Inflammatory macrophage (primary cell): ENCODE results near the gene RAB30.
A peak's percentile ranks its signal among the peaks of the same experiment; 100 is the strongest.
"Not testable (repeated sequence)": the region's sequence is repeated elsewhere in the genome, so short reads cannot be mapped to it uniquely, and the experiment has no call there.

Experiments used
- DNase-seq, 2 donors: peaks; one replicate each; pipeline ENCODE4 v3.0.0-alpha.2; 2020 to 2022

Gene RAB30

DNA sequence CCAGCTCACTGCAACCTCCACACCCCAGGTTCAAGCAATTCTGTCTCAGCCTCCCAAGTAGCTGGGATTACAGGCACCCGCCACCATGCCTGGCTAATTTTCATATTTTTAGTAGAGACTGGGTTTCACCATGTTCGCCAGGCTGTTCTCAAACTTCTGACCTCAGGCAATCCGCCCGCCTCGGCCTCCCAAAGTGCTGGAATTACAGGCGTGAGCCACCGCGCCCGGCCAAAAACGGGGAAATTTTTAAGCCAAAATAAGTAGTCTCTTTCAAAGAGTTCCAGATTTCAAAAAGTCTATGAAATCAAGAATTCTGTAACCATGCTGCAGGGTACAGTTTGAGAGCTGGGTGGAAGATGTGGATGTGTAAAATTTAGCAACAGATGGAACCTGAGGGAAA is 62.6 kb downstream of the RAB30 start:
- not testable (repeated sequence) for DNase-seq

- no peak for DNase-seq
Observed at GRCh38 chr11:83008581-83008923, 63.1 kb downstream of the RAB30 start.

DNA sequence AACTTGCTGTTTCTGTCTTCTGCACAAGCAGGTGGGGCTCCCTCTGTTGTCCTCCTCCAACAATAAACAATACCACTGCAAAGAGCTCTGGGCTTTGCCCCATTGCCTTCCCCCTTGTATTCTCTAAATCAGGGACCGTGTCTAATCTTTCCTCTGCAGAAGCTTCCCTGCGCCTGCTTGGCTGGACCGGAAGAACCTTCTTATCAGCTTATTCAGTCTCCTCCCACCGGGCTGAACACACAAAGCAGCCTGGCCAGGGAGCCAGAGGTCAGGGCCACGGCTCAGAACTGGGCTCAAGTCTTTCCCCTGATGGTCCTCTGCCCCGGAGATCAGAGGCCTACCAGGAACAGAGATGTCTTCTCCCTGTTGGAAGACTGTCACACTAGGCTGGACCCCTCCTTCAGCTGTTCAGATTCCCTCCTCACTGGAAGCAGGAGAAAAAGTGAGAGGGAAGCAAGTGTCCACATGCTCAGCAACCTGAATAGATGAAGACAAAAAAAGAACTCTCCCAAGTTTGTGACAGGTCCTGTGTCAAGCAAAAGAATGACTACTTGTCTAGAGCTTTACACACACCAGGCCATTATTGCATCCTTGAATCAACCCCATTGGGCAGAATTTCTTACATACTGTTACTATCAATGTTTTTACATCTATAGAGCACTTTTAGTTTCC is 63.7 kb downstream of the RAB30 start:
- DNase-seq = no peak

GRCh38 chr11:83007477-83007876 is 64.2 kb downstream of the RAB30 start:
- DNase-seq = no peak

DNA sequence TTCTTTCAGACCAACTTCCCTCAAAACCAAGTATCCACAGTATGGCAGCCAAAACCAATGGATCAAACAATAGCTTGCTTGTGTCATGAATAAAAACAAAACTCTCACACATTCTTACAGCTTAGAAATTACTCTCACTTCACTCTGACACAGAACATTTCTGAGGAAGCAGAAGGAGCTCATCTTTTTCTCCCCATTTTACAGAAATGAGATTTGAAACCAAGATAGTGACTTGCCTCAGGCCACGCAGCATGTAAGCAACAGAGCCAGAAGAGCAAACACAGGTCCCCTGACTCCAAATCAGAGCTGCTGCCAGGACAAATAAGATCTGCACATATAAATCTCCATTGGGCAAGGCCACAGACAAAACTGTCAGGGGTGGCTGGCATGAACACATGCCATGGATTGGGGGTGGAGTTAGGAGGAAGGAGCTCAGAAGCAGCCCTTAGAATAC is 64.8 kb downstream of the RAB30 start:
- DNase-seq = no peak

DNA sequence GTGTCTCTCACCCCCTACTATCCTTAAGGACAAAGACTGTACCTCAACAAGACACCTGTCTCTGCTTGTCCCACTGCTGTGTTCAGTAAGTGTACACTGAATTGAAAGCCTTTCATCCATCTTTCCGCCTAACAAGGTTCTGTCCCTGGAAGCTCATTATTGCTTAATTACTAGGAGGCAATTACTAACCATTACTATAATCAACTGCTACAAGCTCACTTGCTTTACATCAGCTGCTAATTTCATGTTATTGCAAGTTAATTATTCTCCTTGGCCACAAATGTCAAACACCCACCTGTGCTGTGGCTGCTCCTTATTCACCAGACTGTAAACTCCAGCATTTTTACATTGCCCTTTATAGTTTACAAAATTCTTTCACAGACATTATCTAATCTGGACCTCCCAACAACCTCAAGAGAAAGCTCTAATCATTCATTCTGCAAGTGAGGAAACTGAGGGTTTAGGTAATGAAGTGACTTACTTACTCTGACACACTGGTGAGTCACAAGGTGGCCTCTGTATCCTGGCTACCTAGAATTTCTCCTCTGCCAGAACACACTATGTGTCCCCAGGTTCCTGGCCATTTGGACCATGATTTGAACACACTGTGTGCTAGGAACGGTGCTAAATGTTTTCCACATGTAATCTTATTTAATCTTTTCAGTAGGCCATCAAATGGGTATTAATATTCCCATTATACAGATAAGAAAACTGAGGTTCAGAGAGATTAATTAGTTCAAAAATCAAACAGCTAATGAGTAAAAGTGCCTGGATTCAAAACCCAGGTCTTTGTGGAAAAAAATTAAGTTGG is 66.7 kb downstream of the RAB30 start:
- no peak for DNase-seq

DNA sequence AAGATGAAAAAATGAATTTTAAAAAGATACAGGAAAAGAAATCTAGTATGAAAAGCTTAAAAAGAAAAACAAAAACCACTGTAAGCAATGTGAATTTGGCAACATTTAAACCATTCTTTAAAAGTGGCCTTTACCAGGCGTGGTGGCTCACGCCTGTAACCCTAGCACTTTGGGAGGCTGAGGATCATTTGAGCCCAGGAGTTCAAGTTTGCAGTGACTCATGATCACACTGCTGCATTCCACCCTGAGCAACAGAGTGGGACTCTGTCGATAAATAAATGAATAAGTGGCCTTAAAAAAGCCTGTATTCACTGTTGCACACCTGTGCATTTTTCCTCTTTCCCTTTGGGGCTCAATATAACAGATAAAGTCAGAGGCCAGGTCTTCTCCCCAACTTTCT is 69.2 kb downstream of the RAB30 start:
- DNase-seq = no peak

- DNase-seq = peak in 1 of 2 donors; percentile 0
Observed at GRCh38 chr11:83002053-83002452, 69.6 kb downstream of the RAB30 start.

DNA sequence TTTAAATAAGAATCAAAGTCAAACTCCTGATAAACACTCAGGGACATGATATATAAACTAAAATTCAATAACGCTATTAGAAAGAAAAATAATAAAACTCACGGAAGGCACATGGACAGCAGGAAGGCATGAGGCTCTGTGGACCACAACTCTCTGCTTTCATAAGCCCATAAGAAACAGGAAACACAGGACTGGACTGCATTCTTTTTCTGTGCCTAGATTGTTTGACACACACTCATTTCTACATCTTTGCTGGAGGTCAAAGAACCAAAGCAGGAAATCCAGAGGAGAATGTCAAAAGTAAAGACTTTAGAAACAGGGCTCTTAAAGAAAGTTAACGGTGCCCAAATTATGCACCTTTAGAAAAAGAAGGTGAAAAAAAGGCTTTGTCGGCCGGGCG is 71.3 kb downstream of the RAB30 start:
- no peak for DNase-seq

DNA sequence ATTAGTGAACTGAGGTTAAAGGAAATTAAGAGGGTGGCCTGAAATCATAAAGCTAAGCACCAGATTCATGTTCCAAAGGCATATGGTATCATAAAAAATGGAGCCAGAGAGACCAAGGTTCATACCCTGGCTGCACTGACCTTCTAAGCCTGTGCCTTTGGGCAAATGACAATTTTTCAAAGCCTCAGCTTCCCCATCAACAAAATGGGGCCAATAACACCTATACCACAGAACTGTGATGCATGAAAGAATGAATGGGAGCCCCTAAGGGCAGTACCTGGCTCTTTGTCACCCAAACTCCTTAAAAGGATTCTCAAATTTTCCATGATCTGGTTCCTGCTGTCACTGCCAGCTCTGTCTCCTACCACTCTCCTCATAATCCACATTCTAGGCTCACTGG is 72.5 kb downstream of the RAB30 start:
- DNase-seq = no peak

- DNase-seq = no peak
Observed at GRCh38 chr11:82998697-82999096, 73.0 kb downstream of the RAB30 start.

GRCh38 chr11:82996966-82997606 is 74.6 kb downstream of the RAB30 start:
- no peak for DNase-seq

GRCh38 chr11:82995754-82996398 is 75.8 kb downstream of the RAB30 start:
- no peak for DNase-seq

DNA sequence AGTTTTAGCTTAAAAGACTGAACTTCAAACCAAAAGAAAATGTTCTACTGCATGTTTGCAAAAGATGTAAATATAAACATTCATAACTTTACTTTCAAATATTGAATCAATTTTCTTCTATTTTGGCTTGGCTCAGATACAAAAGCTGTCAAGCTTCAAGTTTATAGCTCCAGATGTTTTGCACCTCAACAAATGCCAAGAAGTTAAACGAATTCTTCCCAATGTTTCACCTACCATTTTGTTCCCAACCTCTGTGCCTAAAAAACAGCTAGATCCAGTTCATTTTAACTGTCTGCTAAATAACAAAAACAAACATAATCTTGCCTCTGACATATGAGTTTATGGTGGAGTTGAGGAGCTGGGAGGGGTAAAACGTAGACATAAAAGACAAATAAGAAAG is 76.5 kb downstream of the RAB30 start:
- DNase-seq = no peak

DNA sequence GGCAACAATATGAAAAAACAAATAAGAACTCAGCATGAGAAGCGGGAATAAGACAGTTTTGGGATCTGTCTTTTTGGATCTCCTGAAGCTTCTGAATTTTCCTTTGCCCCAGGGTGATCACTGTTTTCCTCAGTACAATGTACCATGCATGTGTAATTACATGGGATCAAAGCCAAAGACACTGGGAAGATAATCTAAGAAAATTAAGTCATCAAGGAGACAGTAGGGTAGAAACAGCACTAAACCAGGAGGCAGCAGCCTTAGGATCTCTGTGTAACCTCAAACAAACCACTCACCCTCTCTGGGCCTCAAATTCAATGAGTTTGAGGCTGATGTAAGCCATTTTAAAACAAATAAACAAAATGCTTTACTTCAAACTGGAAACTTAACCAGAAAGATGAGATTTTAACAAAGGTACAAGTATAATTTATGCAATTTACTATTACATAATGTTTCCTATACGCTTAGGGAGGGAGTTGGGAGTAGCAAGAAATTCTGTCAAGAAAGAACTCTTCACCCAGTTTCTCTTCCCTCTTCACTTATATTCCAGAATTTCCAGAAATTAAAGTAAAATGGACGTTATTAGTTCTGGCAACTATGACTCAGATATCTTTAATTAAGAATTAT is 77.0 kb downstream of the RAB30 start:
- no peak for DNase-seq

GRCh38 chr11:82992223-82992622 is 79.5 kb downstream of the RAB30 start:
- no peak for DNase-seq

DNA sequence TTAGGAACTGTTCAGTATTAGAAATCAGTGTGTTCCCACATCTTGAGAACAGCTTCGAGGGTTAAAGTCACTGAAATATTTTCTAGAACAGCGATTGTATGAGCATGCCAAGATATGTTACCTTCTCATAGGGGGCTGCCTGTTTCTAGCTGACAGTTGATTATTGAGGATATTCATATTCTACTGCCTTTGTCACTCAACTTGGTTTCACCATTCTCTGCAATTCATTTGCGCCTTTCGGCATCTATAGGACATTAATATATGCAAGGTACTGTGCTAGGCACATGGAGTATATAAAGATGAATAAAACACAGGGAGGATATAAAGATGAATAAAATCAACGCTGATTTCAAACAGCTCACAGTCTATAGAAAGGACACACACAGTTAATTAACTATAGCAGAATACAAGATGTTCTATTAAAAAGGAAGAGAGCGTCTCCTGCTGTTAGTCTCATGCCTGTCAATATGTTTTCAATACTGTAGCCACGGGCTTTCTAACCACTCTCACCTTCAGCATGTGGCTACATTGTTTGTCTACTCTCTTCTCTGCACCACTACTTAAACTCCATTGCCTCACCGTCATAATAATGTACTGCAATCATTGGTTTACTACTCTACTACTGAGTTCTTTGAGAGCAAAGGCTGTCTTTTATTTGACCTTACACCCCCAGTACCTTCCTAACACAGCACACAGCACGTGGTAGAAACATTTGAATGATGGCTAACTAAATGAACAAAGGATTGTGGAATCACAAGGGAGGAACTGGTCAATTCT is 81.9 kb downstream of the RAB30 start:
- DNase-seq = no peak

GRCh38 chr11:82988936-82989627 is 82.6 kb downstream of the RAB30 start:
- DNase-seq = no peak

DNA sequence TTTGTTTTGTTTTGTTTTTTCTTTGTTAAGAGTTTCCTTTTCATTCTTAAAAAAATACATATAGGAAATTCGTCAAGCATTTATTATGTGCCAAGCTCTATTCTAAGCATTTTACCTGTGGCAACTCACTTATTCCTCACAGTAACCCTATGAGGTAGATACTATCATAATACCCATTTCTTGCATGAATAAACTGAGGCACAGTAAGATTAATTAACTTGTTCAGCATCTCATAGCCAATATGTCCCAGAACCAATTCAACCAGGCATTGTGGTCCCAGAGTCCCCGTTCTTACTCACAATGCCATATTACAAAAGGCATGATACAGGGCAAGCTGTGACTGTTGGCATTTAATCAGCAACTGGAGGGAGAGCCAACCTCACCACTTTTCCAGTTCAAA is 83.7 kb downstream of the RAB30 start:
- DNase-seq = no peak

- DNase-seq = no peak
Observed at GRCh38 chr11:82986446-82986845, 85.3 kb downstream of the RAB30 start.

DNA sequence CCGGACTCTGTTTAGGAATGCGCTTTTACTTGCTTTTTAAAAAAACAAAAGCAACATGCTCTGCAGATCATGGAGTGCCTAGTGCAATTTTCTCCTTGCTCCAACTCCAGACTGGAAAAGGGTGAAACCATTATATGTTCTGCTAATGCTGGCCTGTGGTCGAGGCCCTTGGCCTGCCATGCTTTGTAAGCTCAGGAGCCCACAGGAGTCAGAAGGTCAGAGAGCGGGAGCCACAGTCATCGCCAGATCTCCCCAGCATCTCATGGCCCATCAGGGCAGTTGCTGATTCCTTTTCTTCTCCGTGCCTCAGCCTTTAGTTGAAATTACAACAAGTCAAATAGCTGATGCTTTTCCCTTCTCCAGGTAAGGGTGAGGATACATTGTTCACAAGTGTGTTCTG is 89.8 kb downstream of the RAB30 start:
- no peak for DNase-seq
